HFFc6 (cell line): ENCODE data around the gene TRIM28. TPM values are rescaled to one million over a fixed set of nuclear protein-coding genes. Genes with fewer than 3 reads are reported as not detected.

Source experiments
- DNase-seq: peaks from one replicate; pipeline ENCODE4 v3.0.0-alpha.2; 2018
- H3K27ac Mint-ChIP-seq: 2 replicates; pipeline ENCODE4 v1.8.0; 2020; ENCODE audit warnings: mild to moderate bottlenecking, mixed read lengths
- H3K27me3 Mint-ChIP-seq: 2 replicates; pipeline ENCODE4 v1.8.0; 2021; ENCODE audit warnings: mild to moderate bottlenecking, moderate library complexity, mixed read lengths; ENCODE audit not compliant: insufficient read depth
- H3K36me3 Mint-ChIP-seq: 2 replicates; pipeline ENCODE4 v1.8.0; 2021; ENCODE audit warnings: low read depth, mixed read lengths
- H3K4me1 Mint-ChIP-seq: 2 replicates; pipeline ENCODE4 v1.8.0; 2020; ENCODE audit warnings: low read depth, mixed read lengths
- H3K4me3 Mint-ChIP-seq: 2 replicates; pipeline ENCODE4 v1.8.0; 2020; ENCODE audit warnings: mild to moderate bottlenecking, moderate library complexity, mixed read lengths
- H3K9me3 Mint-ChIP-seq: 2 replicates; pipeline ENCODE4 v1.8.0; 2020; ENCODE audit warnings: mild to moderate bottlenecking, mixed read lengths
- CTCF ChIP-seq: fragments of 200-600 bp; sonication (generic); IDR thresholded peaks from 2 replicates; pipeline ENCODE4 v1.5.0; 2021; ENCODE audit warnings: antibody characterized with exemption, mild to moderate bottlenecking
- total RNA-seq, 6 experiments: library from RNA; stranded (reverse); fragmentation: NEBNext Ultra II Directional; extraction: Animal tissue kit (Norgen Biotek cat#: 25700); gene quantifications; 2 replicates in 1 of 6; 3 replicates in 5 of 6; pipeline ENCODE4 v1.2.3, GENCODE V29; 2021

Gene TRIM28
- total RNA-seq, 6 experiments from 2014 or later: 376 to 529 (median 445) TPM

- Mint-ChIP-seq H3K36me3 (peaks cover 47% of the 10 kb centered on the region), H3K27ac (no peak overlapping the region; the same call in 1 of the 2 replicates), H3K9me3 (no peaks in the 10 kb centered on the region), H3K27me3 (peaks cover 9% of the 10 kb centered on the region), H3K4me3 (no peak overlapping the region), H3K4me1 (peaks cover 37% of the 10 kb centered on the region)
- TF ChIP-seq CTCF: no peak
- DNase-seq: no peak
Measured at GRCh38 chr19:58548859-58549663, 5.2 kb downstream of the TRIM28 start.

GRCh38 chr19:58549664-58550361 lies 5.9 kb downstream of the TRIM28 start:
- H3K36me3 Mint-ChIP-seq: peaks cover 54% of the 10 kb centered on the region
- no peak for TF ChIP-seq CTCF
- no peaks in the 10 kb centered on the region for H3K9me3 Mint-ChIP-seq
- peaks cover 12% of the 10 kb centered on the region for H3K27me3 Mint-ChIP-seq
- peaks cover 44% of the 10 kb centered on the region for H3K4me1 Mint-ChIP-seq
- no peak overlapping the region for H3K4me3 Mint-ChIP-seq
- no peak for DNase-seq
- H3K27ac Mint-ChIP-seq: no peak overlapping the region; the same call in 1 of the 2 replicates

GRCh38 chr19:58550362-58551122 lies 6.7 kb downstream of the TRIM28 start:
- Mint-ChIP-seq H3K4me1 (peaks cover 50% of the 10 kb centered on the region), H3K36me3 (peaks cover 47% of the 10 kb centered on the region), H3K27ac (no peak overlapping the region), H3K9me3 (no peaks in the 10 kb centered on the region), H3K4me3 (no peak overlapping the region), H3K27me3 (peaks cover 16% of the 10 kb centered on the region)
- TF ChIP-seq CTCF: no peak
- DNase-seq: no peak

GRCh38 chr19:58551123-58551497 lies 7.2 kb downstream of the TRIM28 start:
- no peak for TF ChIP-seq CTCF

GRCh38 chr19:58551577-58552471 lies 8.0 kb downstream of the TRIM28 start:
- H3K9me3 Mint-ChIP-seq: no peaks in the 10 kb centered on the region
- no peak for DNase-seq
- no peak for TF ChIP-seq CTCF
- H3K4me1 Mint-ChIP-seq: peaks cover 46% of the 10 kb centered on the region
- no peak overlapping the region for H3K4me3 Mint-ChIP-seq
- peaks cover 14% of the 10 kb centered on the region for H3K27me3 Mint-ChIP-seq
- H3K36me3 Mint-ChIP-seq: peaks cover 43% of the 10 kb centered on the region
- peak overlapping the region; percentile 98 for H3K27ac Mint-ChIP-seq

More at GRCh38 chr19:58551123-58551497, 7.2 kb downstream of the TRIM28 start:
- Mint-ChIP-seq H3K9me3 (no peaks in the 10 kb centered on the region), H3K36me3 (peaks cover 43% of the 10 kb centered on the region), H3K27ac (no peak overlapping the region), H3K4me1 (peaks cover 46% of the 10 kb centered on the region), H3K27me3 (peaks cover 16% of the 10 kb centered on the region), H3K4me3 (no peak overlapping the region)
- no peak for DNase-seq
